ENCODE results near the gene LTBP3. TPM values are rescaled to one million over a fixed set of nuclear protein-coding genes. Genes with fewer than 3 reads are reported as not detected.

The LTBP3 gene
- polyA plus RNA-seq, 1 donor from 2014 or later = 4.6 TPM

- Histone ChIP-seq H3F3A (ENCODE audit: insufficient read depth, low read length, poor library complexity, severe bottlenecking) (no peaks in the 10 kb centered on the region), H3K9ac (ENCODE audit: low read length) (no peak overlapping the region), H3K4me3 (ENCODE audit: low read length) (no peak overlapping the region), H3K4me2 (ENCODE audit: low read length) (no peak overlapping the region), H3K9me2 (ENCODE audit: insufficient read depth, low read length) (no peaks in the 10 kb centered on the region), H3K36me3 (ENCODE audit: insufficient read depth, low read length) (no peaks in the 10 kb centered on the region), H3K27me3 (ENCODE audit: insufficient read depth, low read depth, low read length) (peaks cover 25% of the 10 kb centered on the region), H4K20me1 (ENCODE audit: insufficient read depth) (no peaks in the 10 kb centered on the region), H2AFZ (ENCODE audit: low read depth, low read length) (no peak overlapping the region), H3K9me3 (ENCODE audit: low read length) (no peaks in the 10 kb centered on the region), H3K79me2 (replicated peaks; ENCODE audit: insufficient read depth, low read length) (no peaks in the 10 kb centered on the region), H3K27ac (ENCODE audit: low read length) (no peak overlapping the region)
- TF ChIP-seq POLR2AphosphoS5 (IDR thresholded peaks at IDR 0.05) (no peak), REST (IDR thresholded peaks at IDR 0.05; ENCODE audit: borderline replicate concordance) (no peak), RAD21 (conservative IDR thresholded peaks at IDR 0.05) (no peak), TAF1 (IDR thresholded peaks at IDR 0.05; ENCODE audit: low read depth) (no peak), EZH2 (IDR thresholded peaks at IDR 0.05; ENCODE audit: borderline replicate concordance, insufficient read depth, low read length, poor library complexity, severe bottlenecking) (no peak), MXI1 (conservative IDR thresholded peaks at IDR 0.05; ENCODE audit: poor library complexity, severe bottlenecking) (no peak), SMC3 (conservative IDR thresholded peaks at IDR 0.05; ENCODE audit: poor library complexity) (no peak), CTCF (IDR thresholded peaks at IDR 0.05; ENCODE audit: poor library complexity, severe bottlenecking) (no peak), EP300 (conservative IDR thresholded peaks at IDR 0.05; ENCODE audit: poor library complexity, severe bottlenecking) (no peak)
These were observed 34.8 kb upstream of the LTBP3 start for GRCh38 chr11:65592858-65593517.

- H4K20me1 ChIP-seq (ENCODE audit: insufficient read depth) = no peaks in the 10 kb centered on the region
- no peaks in the 10 kb centered on the region for H3K36me3 ChIP-seq (ENCODE audit: insufficient read depth, low read length)
- no peak overlapping the region for H3K27ac ChIP-seq (ENCODE audit: low read length)
- peaks cover 25% of the 10 kb centered on the region for H3K27me3 ChIP-seq (ENCODE audit: insufficient read depth, low read depth, low read length)
- H3K4me3 ChIP-seq (ENCODE audit: low read length) = no peak overlapping the region
- H3K9me2 ChIP-seq (ENCODE audit: insufficient read depth, low read length) = no peaks in the 10 kb centered on the region
- H3K9ac ChIP-seq (ENCODE audit: low read length) = no peak overlapping the region
- no peaks in the 10 kb centered on the region for H3F3A ChIP-seq (ENCODE audit: insufficient read depth, low read length, poor library complexity, severe bottlenecking)
- H3K79me2 ChIP-seq (replicated peaks; ENCODE audit: insufficient read depth, low read length) = no peaks in the 10 kb centered on the region
- no peak overlapping the region for H2AFZ ChIP-seq (ENCODE audit: low read depth, low read length)
- TF ChIP-seq REST (IDR thresholded peaks at IDR 0.05; ENCODE audit: borderline replicate concordance) = no peak
- no peak for TF ChIP-seq CTCF (IDR thresholded peaks at IDR 0.05; ENCODE audit: poor library complexity, severe bottlenecking)
- no peak for TF ChIP-seq RAD21 (conservative IDR thresholded peaks at IDR 0.05)
- TF ChIP-seq SMC3 (conservative IDR thresholded peaks at IDR 0.05; ENCODE audit: poor library complexity) = no peak
- no peak for TF ChIP-seq MXI1 (conservative IDR thresholded peaks at IDR 0.05; ENCODE audit: poor library complexity, severe bottlenecking)
- TF ChIP-seq POLR2AphosphoS5 (IDR thresholded peaks at IDR 0.05) = no peak
- no peak for TF ChIP-seq TAF1 (IDR thresholded peaks at IDR 0.05; ENCODE audit: low read depth)
- no peak overlapping the region for H3K4me2 ChIP-seq (ENCODE audit: low read length)
- no peaks in the 10 kb centered on the region for H3K9me3 ChIP-seq (ENCODE audit: low read length)
These were observed 34.0 kb upstream of the LTBP3 start for GRCh38 chr11:65591939-65592857.

All from neural cell (in vitro differentiated cells).